GM19468 (cell line): ENCODE data around the gene PRKAR2B.
"Not testable (repeated sequence)": the region's sequence is repeated elsewhere in the genome, so short reads cannot be mapped to it uniquely, and the experiment has no call there.

ENCODE experiments used
- ATAC-seq: cut with Tn5 transposase; IDR thresholded peaks from one replicate; pipeline ENCODE4 v1.9.1; 2021; ENCODE audit warnings: mild to moderate bottlenecking, moderate library complexity, moderate number of reproducible peaks; ENCODE audit not compliant: unreplicated experiment; ENCODE audit errors: extremely low read depth

Gene PRKAR2B

GRCh38 chr7:107045980-107046379 lies 1.5 kb downstream of the PRKAR2B start:
- no peak for ATAC-seq

- ATAC-seq = no peak
Measured at GRCh38 chr7:107046491-107047259, 2.2 kb downstream of the PRKAR2B start.

GRCh38 chr7:107047902-107048782 lies 3.6 kb downstream of the PRKAR2B start:
- no peak for ATAC-seq

GRCh38 chr7:107048783-107049418 lies 4.4 kb downstream of the PRKAR2B start:
- ATAC-seq = no peak

- ATAC-seq = no peak
Measured at GRCh38 chr7:107049480-107049879, 5.0 kb downstream of the PRKAR2B start.

- no peak for ATAC-seq
Measured at GRCh38 chr7:107049971-107050532, 5.5 kb downstream of the PRKAR2B start.

GRCh38 chr7:107051376-107051775 lies 6.9 kb downstream of the PRKAR2B start:
- ATAC-seq = no peak

GRCh38 chr7:107054965-107055364 lies 10.5 kb downstream of the PRKAR2B start:
- ATAC-seq = not testable (repeated sequence)

- not testable (repeated sequence) for ATAC-seq
Measured at GRCh38 chr7:107056058-107056457, 11.6 kb downstream of the PRKAR2B start.

- ATAC-seq = no peak
Measured at GRCh38 chr7:107056728-107057473, 12.4 kb downstream of the PRKAR2B start.

GRCh38 chr7:107057474-107057833 lies 12.9 kb downstream of the PRKAR2B start:
- no peak for ATAC-seq

GRCh38 chr7:107059468-107059867 lies 15.0 kb downstream of the PRKAR2B start:
- no peak for ATAC-seq

GRCh38 chr7:107063245-107064120 lies 19.0 kb downstream of the PRKAR2B start:
- ATAC-seq = no peak

GRCh38 chr7:107064255-107064654 lies 19.8 kb downstream of the PRKAR2B start:
- no peak for ATAC-seq

- no peak for ATAC-seq
Measured at GRCh38 chr7:107065929-107066247, 21.4 kb downstream of the PRKAR2B start.

GRCh38 chr7:107068156-107068555 lies 23.7 kb downstream of the PRKAR2B start:
- ATAC-seq = no peak

- ATAC-seq = no peak
Measured at GRCh38 chr7:107069457-107069856, 25.0 kb downstream of the PRKAR2B start.

GRCh38 chr7:107070710-107071109 lies 26.2 kb downstream of the PRKAR2B start:
- no peak for ATAC-seq

- ATAC-seq = no peak
Measured at GRCh38 chr7:107071129-107071528, 26.6 kb downstream of the PRKAR2B start.
